ENCODE results near the gene NEIL3. TPM values are rescaled to one million over a fixed set of nuclear protein-coding genes. Genes with fewer than 3 reads are reported as not detected.

NEIL3 gene
- total RNA-seq, 1 experiment from 2014 or later = 18.1 TPM

DNA sequence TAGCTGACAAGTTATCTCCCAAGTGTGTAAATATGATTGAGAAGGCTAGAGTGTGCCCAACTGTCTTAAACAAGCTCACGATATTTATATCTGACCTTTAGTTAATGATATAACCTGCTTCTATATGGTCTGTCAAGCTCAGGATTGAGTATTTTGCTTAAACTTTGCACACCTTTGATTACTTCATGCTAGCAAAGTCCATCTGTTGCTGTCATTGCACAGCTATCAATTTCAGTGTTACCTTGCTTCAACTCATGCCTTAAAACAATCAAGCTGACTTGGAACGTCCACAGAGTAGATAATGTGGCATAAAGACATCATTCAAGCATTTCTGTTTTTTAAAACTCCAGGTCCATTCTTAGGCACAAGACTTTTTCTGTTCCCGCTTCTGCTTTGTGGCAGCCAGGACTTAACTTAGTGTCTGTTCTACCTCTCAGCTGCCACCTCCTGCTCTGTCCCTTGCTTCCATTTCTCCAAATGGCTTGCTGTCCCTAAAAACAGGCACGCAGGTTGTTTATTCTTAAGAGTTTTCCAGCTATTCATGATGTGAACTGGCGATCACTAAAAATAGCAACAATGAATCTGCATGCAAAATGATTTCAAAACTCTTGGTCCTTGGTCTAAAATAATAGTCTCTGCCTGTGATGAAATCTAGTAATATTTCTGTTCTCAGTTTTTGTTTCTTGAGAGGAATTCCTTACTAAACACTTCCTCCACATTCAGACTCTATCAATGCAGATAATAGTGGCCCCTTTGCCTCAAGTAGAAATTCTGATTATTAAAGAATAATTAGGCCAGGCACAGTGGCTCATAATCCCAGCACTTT, 16.3 kb upstream of the NEIL3 start (continued):
- TF ChIP-seq SRF (IDR thresholded peaks at IDR 0.05; ENCODE audit: low read depth) = no peak

DNA sequence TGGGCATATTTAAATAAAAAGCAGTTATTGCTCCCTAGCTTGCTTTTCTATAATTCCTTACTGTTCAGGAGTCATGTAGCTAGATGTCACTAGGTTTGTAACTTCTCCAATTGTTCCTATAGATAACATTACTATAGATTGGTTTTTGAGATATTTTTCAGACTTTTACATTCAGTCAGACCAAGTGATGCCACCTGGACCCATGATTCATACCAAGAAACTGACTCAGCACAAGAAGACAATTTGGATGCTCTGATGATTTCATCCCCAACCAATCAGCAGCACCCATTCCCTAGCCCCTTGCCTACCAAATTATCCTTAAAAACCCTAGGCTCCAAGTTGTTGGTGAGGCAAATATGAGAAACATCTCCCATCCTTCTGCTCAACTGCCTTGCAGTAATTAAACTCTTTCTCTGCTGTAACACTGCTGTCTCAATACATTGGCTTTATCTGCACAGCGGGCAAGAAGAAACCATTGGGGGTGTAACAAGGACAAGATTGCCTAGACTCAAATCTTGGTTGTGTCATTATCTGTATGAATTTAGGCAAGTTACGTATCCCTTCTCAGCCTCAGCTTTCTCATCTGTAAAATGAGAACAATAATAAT, 11.8 kb upstream of the NEIL3 start:
- no TSS peak for BruUV-seq (replicated peaks)
- no peak for ATAC-seq

DNA sequence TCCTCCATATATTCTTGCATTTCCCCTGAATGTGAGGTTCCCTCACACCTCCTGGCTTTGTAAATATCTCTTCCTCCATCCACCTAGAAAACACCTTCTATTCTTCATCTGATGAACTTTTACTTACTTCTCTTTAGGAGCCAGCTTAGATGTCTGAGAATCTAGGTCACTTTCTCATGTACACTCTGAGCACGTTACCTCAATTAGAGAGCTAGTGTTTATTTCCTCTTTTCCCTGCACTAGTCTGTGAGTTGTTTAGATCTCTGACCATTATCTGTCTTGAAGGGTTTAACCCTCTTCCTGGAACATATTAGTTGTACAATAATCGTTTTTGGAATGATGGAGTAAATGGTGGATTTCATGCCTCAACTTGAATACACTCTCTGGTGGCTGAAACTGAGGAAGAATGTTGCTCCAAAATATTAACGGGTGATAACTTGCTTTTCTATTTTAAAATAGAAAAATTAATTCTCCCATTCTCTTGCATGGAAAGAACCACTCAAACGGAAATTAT, 8.5 kb upstream of the NEIL3 start:
- H3K79me2 ChIP-seq (ENCODE audit: insufficient read depth, low read length) = no peaks in the 10 kb centered on the region
- H3K27me3 ChIP-seq (ENCODE audit: insufficient read depth, low read length) = no peaks in the 10 kb centered on the region
- H3K9me2 ChIP-seq (ENCODE audit: insufficient read depth) = no peaks in the 10 kb centered on the region
- no peaks in the 10 kb centered on the region for H3K36me3 ChIP-seq (ENCODE audit: control insufficient read depth in 1 of 2, insufficient read depth in 2 of 2, low read length in 2 of 2)
- H3K9me3 ChIP-seq (ENCODE audit: control insufficient read depth in 1 of 2, insufficient read depth in 1 of 2, low read depth in 1 of 2, low read length in 2 of 2) = peaks cover 0 to 6% of the 10 kb centered on the region in 2 experiments; a peak in 1 of 4 replicates
- ChIA-PET RAD21 (ENCODE audit: low non-redundant PET in 1 of 2, low total read pairs in 2 of 2, uncharacterized antibody in 2 of 2, unreplicated experiment in 2 of 2) (interaction anchor here in 1 of 2 experiments (0.6 kb wide), 1 partner anchor 713 kb away, joined by 3 read pairs; no protein-coding TSS in a partner anchor), POLR2A (no interaction called here), CTCF (no interaction called here)
- no peak overlapping the region for H3K9ac ChIP-seq (ENCODE audit: low read length)
- no peak for DNase-seq (ENCODE audit: low read depth, low spot score)
- no peaks in the 10 kb centered on the region for H3K4me1 ChIP-seq (ENCODE audit: control insufficient read depth in 1 of 2, insufficient read depth in 2 of 2, low read length in 2 of 2)
- BruUV-seq (replicated peaks) = no TSS peak
- no peak for ATAC-seq
- H4K20me1 ChIP-seq (ENCODE audit: insufficient read depth) = no peaks in the 10 kb centered on the region
- H3K4me3 ChIP-seq (replicated peaks in 1 of 2; ENCODE audit: low read depth in 1 of 2, low read length in 2 of 2) = no peak overlapping the region
- intact Hi-C loops (cut with micrococcal nuclease) = no loop called here
- H3K27ac ChIP-seq (ENCODE audit: low read depth, low read length) = no peak overlapping the region
- no peak overlapping the region for H3K4me2 ChIP-seq (ENCODE audit: low read length)
- H2AFZ ChIP-seq (ENCODE audit: low read depth, low read length, poor library complexity, severe bottlenecking) = no peak overlapping the region
- TF ChIP-seq JUND (IDR thresholded peaks at IDR 0.05) = no peak
- TF ChIP-seq, protein P1, sequence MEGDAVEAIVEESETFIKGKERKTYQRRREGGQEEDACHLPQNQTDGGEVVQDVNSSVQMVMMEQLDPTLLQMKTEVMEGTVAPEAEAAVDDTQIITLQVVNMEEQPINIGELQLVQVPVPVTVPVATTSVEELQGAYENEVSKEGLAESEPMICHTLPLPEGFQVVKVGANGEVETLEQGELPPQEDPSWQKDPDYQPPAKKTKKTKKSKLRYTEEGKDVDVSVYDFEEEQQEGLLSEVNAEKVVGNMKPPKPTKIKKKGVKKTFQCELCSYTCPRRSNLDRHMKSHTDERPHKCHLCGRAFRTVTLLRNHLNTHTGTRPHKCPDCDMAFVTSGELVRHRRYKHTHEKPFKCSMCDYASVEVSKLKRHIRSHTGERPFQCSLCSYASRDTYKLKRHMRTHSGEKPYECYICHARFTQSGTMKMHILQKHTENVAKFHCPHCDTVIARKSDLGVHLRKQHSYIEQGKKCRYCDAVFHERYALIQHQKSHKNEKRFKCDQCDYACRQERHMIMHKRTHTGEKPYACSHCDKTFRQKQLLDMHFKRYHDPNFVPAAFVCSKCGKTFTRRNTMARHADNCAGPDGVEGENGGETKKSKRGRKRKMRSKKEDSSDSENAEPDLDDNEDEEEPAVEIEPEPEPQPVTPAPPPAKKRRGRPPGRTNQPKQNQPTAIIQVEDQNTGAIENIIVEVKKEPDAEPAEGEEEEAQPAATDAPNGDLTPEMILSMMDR (IDR thresholded peaks at IDR 0.05 in 2 of 3, conservative IDR thresholded peaks at IDR 0.05 in 1 of 3; ENCODE audit: borderline replicate concordance in 1 of 3, insufficient read depth in 1 of 3, low read depth in 2 of 3, low read length in 2 of 3) = no peak
- TF ChIP-seq SIN3A (IDR thresholded peaks at IDR 0.05; ENCODE audit: low read depth) = no peak
- TF ChIP-seq RAD21 (IDR thresholded peaks at IDR 0.05; ENCODE audit: low read depth) = no peak
- TF ChIP-seq, protein P2, sequence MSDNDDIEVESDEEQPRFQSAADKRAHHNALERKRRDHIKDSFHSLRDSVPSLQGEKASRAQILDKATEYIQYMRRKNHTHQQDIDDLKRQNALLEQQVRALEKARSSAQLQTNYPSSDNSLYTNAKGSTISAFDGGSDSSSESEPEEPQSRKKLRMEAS (IDR thresholded peaks at IDR 0.05) = no peak
- TF ChIP-seq, protein P3, sequence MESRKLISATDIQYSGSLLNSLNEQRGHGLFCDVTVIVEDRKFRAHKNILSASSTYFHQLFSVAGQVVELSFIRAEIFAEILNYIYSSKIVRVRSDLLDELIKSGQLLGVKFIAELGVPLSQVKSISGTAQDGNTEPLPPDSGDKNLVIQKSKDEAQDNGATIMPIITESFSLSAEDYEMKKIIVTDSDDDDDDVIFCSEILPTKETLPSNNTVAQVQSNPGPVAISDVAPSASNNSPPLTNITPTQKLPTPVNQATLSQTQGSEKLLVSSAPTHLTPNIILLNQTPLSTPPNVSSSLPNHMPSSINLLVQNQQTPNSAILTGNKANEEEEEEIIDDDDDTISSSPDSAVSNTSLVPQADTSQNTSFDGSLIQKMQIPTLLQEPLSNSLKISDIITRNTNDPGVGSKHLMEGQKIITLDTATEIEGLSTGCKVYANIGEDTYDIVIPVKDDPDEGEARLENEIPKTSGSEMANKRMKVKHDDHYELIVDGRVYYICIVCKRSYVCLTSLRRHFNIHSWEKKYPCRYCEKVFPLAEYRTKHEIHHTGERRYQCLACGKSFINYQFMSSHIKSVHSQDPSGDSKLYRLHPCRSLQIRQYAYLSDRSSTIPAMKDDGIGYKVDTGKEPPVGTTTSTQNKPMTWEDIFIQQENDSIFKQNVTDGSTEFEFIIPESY (IDR thresholded peaks at IDR 0.05; ENCODE audit: extremely low read depth, insufficient replicate concordance, low read length) = no peak
- no peak for TF ChIP-seq ELF1 (IDR thresholded peaks at IDR 0.05; ENCODE audit: borderline replicate concordance, low read depth)
- no peak for TF ChIP-seq CBX3 (IDR thresholded peaks at IDR 0.05; ENCODE audit: low read depth)
- TF ChIP-seq POLR2A (IDR thresholded peaks at IDR 0.05; ENCODE audit: borderline replicate concordance, extremely low read depth, insufficient read depth, insufficient read length) = no peak
- TF ChIP-seq CEBPB (IDR thresholded peaks at IDR 0.05; ENCODE audit: low read depth) = no peak

More for the DNA sequence above, 11.8 kb upstream of the NEIL3 start:
- Histone ChIP-seq H3K79me2 (ENCODE audit: insufficient read depth, low read length) (no peaks in the 10 kb centered on the region), H2AFZ (ENCODE audit: low read depth, low read length, poor library complexity, severe bottlenecking) (no peak overlapping the region), H3K4me3 (replicated peaks in 1 of 2; ENCODE audit: low read depth in 1 of 2, low read length in 2 of 2) (no peak overlapping the region), H3K36me3 (ENCODE audit: control insufficient read depth in 1 of 2, insufficient read depth in 2 of 2, low read length in 2 of 2) (no peaks in the 10 kb centered on the region), H3K9ac (ENCODE audit: low read length) (no peak overlapping the region), H3K9me2 (ENCODE audit: insufficient read depth) (no peaks in the 10 kb centered on the region), H3K27ac (ENCODE audit: low read depth, low read length) (no peak overlapping the region), H3K9me3 (ENCODE audit: control insufficient read depth in 1 of 2, insufficient read depth in 1 of 2, low read depth in 1 of 2, low read length in 2 of 2) (peaks cover 0 to 6% of the 10 kb centered on the region in 2 experiments; a peak in 1 of 4 replicates), H3K4me1 (ENCODE audit: control insufficient read depth in 1 of 2, insufficient read depth in 2 of 2, low read length in 2 of 2) (no peaks in the 10 kb centered on the region), H4K20me1 (ENCODE audit: insufficient read depth) (no peaks in the 10 kb centered on the region), H3K4me2 (ENCODE audit: low read length) (no peak overlapping the region), H3K27me3 (ENCODE audit: insufficient read depth, low read length) (no peaks in the 10 kb centered on the region)
- POLR2A ChIA-PET = no interaction called here
- intact Hi-C loops (cut with micrococcal nuclease) = no loop called here
- DNase-seq (ENCODE audit: low read depth, low spot score) = no peak
- RAD21 ChIA-PET (ENCODE audit: low non-redundant PET in 1 of 2, low total read pairs in 2 of 2, uncharacterized antibody in 2 of 2, unreplicated experiment in 2 of 2) = no interaction called here
- peak; percentile 92 for TF ChIP-seq CBX3 (IDR thresholded peaks at IDR 0.05; ENCODE audit: low read depth)
- TF ChIP-seq, protein P4, sequence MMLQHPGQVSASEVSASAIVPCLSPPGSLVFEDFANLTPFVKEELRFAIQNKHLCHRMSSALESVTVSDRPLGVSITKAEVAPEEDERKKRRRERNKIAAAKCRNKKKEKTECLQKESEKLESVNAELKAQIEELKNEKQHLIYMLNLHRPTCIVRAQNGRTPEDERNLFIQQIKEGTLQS (IDR thresholded peaks at IDR 0.05) = no peak
- CTCF ChIA-PET = no interaction called here

Measured in HCT116 (cell line).